Peyer's patch (tissue), 4 donors: Measurements from ENCODE around the gene CLDN6. TPM values are rescaled to one million over a fixed set of nuclear protein-coding genes. Genes with fewer than 3 reads are reported as not detected.

Experiments used
- DNase-seq, 3 donors: peaks; one replicate each; pipeline ENCODE4 v3.0.0-alpha.2; 2017 to 2019
- H3K27ac ChIP-seq, 4 donors: fragments of 200-600 bp; sonication (generic); one replicate each; pipeline ENCODE4 v1.5.1; 2016 to 2019
- H3K27me3 ChIP-seq, 2 donors: fragments of 200-600 bp; sonication (generic); one replicate each; pipeline ENCODE4 v1.5.1; 2019
- H3K36me3 ChIP-seq, 3 donors: fragments of 200-600 bp; sonication (generic); one replicate each; pipeline ENCODE4 v1.5.1; 2016 to 2019
- H3K4me1 ChIP-seq, 4 donors: fragments of 200-600 bp; sonication (generic); one replicate each; pipeline ENCODE4 v1.5.1; 2016 to 2019
- H3K4me3 ChIP-seq, 4 donors: fragments of 200-600 bp; sonication (generic); 1 replicate in 3 of 4; 2 replicates in 1 of 4; pipeline ENCODE4 v1.5.1; 2016 to 2019; ENCODE audit warnings: mild to moderate bottlenecking in 1 of 4
- H3K9me3 ChIP-seq, 4 donors: fragments of 200-600 bp; sonication (generic); one replicate each; pipeline ENCODE4 v1.5.1; 2016 to 2019; ENCODE audit warnings: mild to moderate bottlenecking in 1 of 4
- CTCF ChIP-seq, 6 experiments: fragments of 450-650 bp in 4 of 6; fragments of 200-600 bp in 2 of 6; sonication (generic) in 1 of 6; IDR thresholded peaks; one replicate each; pipeline ENCODE4 v1.5.1; 2017 to 2019; ENCODE audit warnings: antibody characterized with exemption in 6 of 6, mild to moderate bottlenecking in 3 of 6, moderate library complexity in 1 of 6
- POLR2A ChIP-seq, 2 donors: fragments of 450-650 bp; IDR thresholded peaks; one replicate each; pipeline ENCODE4 v1.5.1; 2017; ENCODE audit warnings: antibody characterized with exemption in 2 of 2, mild to moderate bottlenecking in 2 of 2, moderate library complexity in 2 of 2
- total RNA-seq, 4 donors: library from RNA; depleted of rRNA; stranded (reverse); fragments of >200 nt; gene quantifications; one replicate each; pipeline ENCODE4 v1.1.0, GENCODE V29; 2016

The CLDN6 gene
- total RNA-seq, 4 donors from 2014 or later, result not detected

GRCh38 chr16:3020247-3020603 is 2.2 kb upstream of the CLDN6 start, which contains the start of gene TNFRSF12A:
TSS of gene TNFRSF12A (plus strand) at chr16:3020368. CDS start at chr16:3020398, 30 bp downstream.
- Histone ChIP-seq H3K4me1 (peaks cover 11 to 49% (median 27%) of the 10 kb centered on the region in 4 donors), H3K27ac (peak within 1 kb of the TSS; percentile 88 to 99 (median 96)), H3K27me3 (no peaks in the 10 kb centered on the region), H3K4me3 (peak within 1 kb of the TSS; percentile 59 to 79 (median 66)), H3K36me3 (no peaks in the 10 kb centered on the region), H3K9me3 (no peaks in the 10 kb centered on the region)
- TF ChIP-seq POLR2A (IDR thresholded peaks at IDR 0.05), result peak; percentile 85 to 86
- TF ChIP-seq CTCF (IDR thresholded peaks at IDR 0.05), result peak in 3 of 6 experiments; percentile 21 to 34 (median 32)
- DNase-seq, result peak; percentile 70 to 91 (median 90)

GRCh38 chr16:3019594-3020246 is 1.7 kb upstream of the CLDN6 start:
- Histone ChIP-seq H3K36me3 (no peaks in the 10 kb centered on the region), H3K9me3 (no peaks in the 10 kb centered on the region), H3K4me3 (peak overlapping the region; percentile 59 to 79 (median 66)), H3K4me1 (peaks cover 11 to 45% (median 27%) of the 10 kb centered on the region in 4 donors), H3K27ac (peak overlapping the region in 3 of 4 donors; percentile 88 to 99 (median 97)), H3K27me3 (no peaks in the 10 kb centered on the region)
- no peak for DNase-seq
- no peak for TF ChIP-seq POLR2A (IDR thresholded peaks at IDR 0.05)
- no peak for TF ChIP-seq CTCF (IDR thresholded peaks at IDR 0.05)

- no peaks in the 10 kb centered on the region for H3K9me3 ChIP-seq
- TF ChIP-seq CTCF (IDR thresholded peaks at IDR 0.05) (no peak), POLR2A (IDR thresholded peaks at IDR 0.05) (no peak)
- H3K36me3 ChIP-seq, result no peaks in the 10 kb centered on the region
- no peaks in the 10 kb centered on the region for H3K27me3 ChIP-seq
- no peak for DNase-seq
- peaks cover 0 to 28% (median 17%) of the 10 kb centered on the region in 4 donors for H3K4me1 ChIP-seq
- no peak overlapping the region for H3K27ac ChIP-seq
- no peak overlapping the region for H3K4me3 ChIP-seq
Observed at GRCh38 chr16:3017344-3017743, 639 bp downstream of the CLDN6 start.

GRCh38 chr16:3015865-3016521 is 2.0 kb downstream of the CLDN6 start:
- Histone ChIP-seq H3K27ac (no peak overlapping the region), H3K4me1 (peaks cover 0 to 15% (median 7%) of the 10 kb centered on the region in 4 donors), H3K36me3 (no peaks in the 10 kb centered on the region), H3K4me3 (no peak overlapping the region), H3K27me3 (no peaks in the 10 kb centered on the region), H3K9me3 (no peaks in the 10 kb centered on the region)
- DNase-seq, result no peak
- TF ChIP-seq CTCF (IDR thresholded peaks at IDR 0.05) (no peak), POLR2A (IDR thresholded peaks at IDR 0.05) (no peak)

GRCh38 chr16:3014971-3015370 is 3.0 kb downstream of the CLDN6 start:
- Histone ChIP-seq H3K4me1 (peaks cover 0 to 12% (median 6%) of the 10 kb centered on the region in 4 donors), H3K4me3 (no peak overlapping the region), H3K27me3 (no peaks in the 10 kb centered on the region)

More at GRCh38 chr16:3014971-3015370, 3.0 kb downstream of the CLDN6 start:
- Histone ChIP-seq H3K27ac (no peak overlapping the region), H3K9me3 (no peaks in the 10 kb centered on the region), H3K36me3 (no peaks in the 10 kb centered on the region)
- DNase-seq, result no peak
- TF ChIP-seq POLR2A (IDR thresholded peaks at IDR 0.05) (no peak), CTCF (IDR thresholded peaks at IDR 0.05) (no peak)
